Measurements from ENCODE around the gene WDR62.
"Not testable (repeated sequence)": the region's sequence is repeated elsewhere in the genome, so short reads cannot be mapped to it uniquely, and the experiment has no call there.

WDR62 gene

GRCh38 chr19:36131221-36131620 lies 76.5 kb downstream of the WDR62 start:
- H2BK120ac ChIP-seq (ENCODE audit: low read depth, low read length); H4K8ac ChIP-seq (ENCODE audit: low read depth, low read length); H4K5ac ChIP-seq (ENCODE audit: low read length); DNase-seq; H3K9ac ChIP-seq (ENCODE audit: low read length); H3K79me2 ChIP-seq (ENCODE audit: control insufficient read depth, insufficient read depth, low read length); H3K79me1 ChIP-seq (ENCODE audit: low read length); H3K4ac ChIP-seq (ENCODE audit: low read depth, low read length); H3K56ac ChIP-seq (ENCODE audit: low read length); H3K23ac ChIP-seq (ENCODE audit: low read length); H2BK5ac ChIP-seq (ENCODE audit: low read length); H2AK5ac ChIP-seq (ENCODE audit: low read length); H3K18ac ChIP-seq (ENCODE audit: low read length); H3K27me3 ChIP-seq (ENCODE audit: insufficient read depth, low read length, poor library complexity); H3K4me2 ChIP-seq (ENCODE audit: low read length); H3K4me1 ChIP-seq (ENCODE audit: control insufficient read depth, low read depth, low read length); H3K27ac ChIP-seq (ENCODE audit: low read depth, low read length); H3K4me3 ChIP-seq (ENCODE audit: low read length); H3K36me3 ChIP-seq (ENCODE audit: control insufficient read depth, insufficient read depth, low read length); H2BK15ac ChIP-seq (replicated peaks; ENCODE audit: low read depth): not testable (repeated sequence)
- WGBS (ENCODE audit: extremely low coverage, insufficient coverage, low lambda C conversion rate) = no CpG with 5 or more reads among the region's 6 CpGs

GRCh38 chr19:36134867-36135266 lies 80.2 kb downstream of the WDR62 start:
- not testable (repeated sequence) for H4K5ac ChIP-seq (ENCODE audit: low read length); H3K9ac ChIP-seq (ENCODE audit: low read length); H3K4me3 ChIP-seq (ENCODE audit: low read length); H3K18ac ChIP-seq (ENCODE audit: low read length); H3K36me3 ChIP-seq (ENCODE audit: control insufficient read depth, insufficient read depth, low read length); H2BK15ac ChIP-seq (replicated peaks; ENCODE audit: low read depth); H3K4ac ChIP-seq (ENCODE audit: low read depth, low read length); DNase-seq; H3K27ac ChIP-seq (ENCODE audit: low read depth, low read length); H3K27me3 ChIP-seq (ENCODE audit: insufficient read depth, low read length, poor library complexity); H2BK5ac ChIP-seq (ENCODE audit: low read length); H2AK5ac ChIP-seq (ENCODE audit: low read length); H3K79me1 ChIP-seq (ENCODE audit: low read length); H3K4me1 ChIP-seq (ENCODE audit: control insufficient read depth, low read depth, low read length); H2BK120ac ChIP-seq (ENCODE audit: low read depth, low read length); H3K79me2 ChIP-seq (ENCODE audit: control insufficient read depth, insufficient read depth, low read length); H3K56ac ChIP-seq (ENCODE audit: low read length); H4K8ac ChIP-seq (ENCODE audit: low read depth, low read length); H3K23ac ChIP-seq (ENCODE audit: low read length); H3K4me2 ChIP-seq (ENCODE audit: low read length)
- WGBS (ENCODE audit: extremely low coverage, insufficient coverage, low lambda C conversion rate) = no CpG with 5 or more reads among the region's 4 CpGs

DNA sequence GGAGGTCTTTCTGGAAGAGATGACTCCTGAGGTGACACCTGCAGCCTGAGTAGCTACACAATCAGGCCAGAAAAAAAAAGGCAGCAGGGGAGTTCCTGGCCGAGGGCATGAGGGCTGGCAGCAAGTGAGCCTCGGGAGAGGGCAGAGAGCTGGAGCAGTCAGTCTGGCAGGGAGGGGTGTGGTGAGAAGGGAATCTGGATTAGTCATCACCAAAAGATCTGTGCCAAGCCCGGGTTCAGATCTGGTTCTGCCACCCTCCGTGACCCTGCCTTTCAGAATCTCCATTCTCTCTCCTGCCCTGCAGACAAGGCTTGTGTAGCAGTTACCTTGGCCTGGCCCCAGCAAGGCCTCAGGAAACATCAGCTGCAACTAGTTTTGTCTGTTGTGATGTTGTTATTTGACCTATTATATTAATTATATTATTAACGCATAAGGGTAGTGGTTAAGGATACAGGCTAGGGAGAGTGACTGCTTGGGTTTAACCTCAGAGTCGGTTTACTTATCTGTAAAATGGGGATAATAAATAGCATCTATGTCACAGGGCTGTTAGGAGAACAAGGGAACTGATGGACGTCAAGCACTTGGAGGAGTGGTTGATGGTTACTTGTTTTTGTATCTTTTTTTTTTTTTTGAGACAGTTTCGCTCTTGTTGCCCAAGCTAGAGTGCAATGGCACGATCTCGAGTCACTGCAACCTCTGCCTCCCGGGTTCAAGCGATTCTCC lies 82.4 kb downstream of the WDR62 start:
- peak; percentile 21 for DNase-seq
- no peak overlapping the region for H3K9ac ChIP-seq (ENCODE audit: low read length)
- no peaks in the 10 kb centered on the region for H3K27me3 ChIP-seq (ENCODE audit: insufficient read depth, low read length, poor library complexity)
- no peak overlapping the region for H4K8ac ChIP-seq (ENCODE audit: low read depth, low read length)
- no peak overlapping the region for H4K5ac ChIP-seq (ENCODE audit: low read length)
- peak overlapping the region; percentile 10 for H3K56ac ChIP-seq (ENCODE audit: low read length)
- H3K18ac ChIP-seq (ENCODE audit: low read length) = no peak overlapping the region
- H2BK5ac ChIP-seq (ENCODE audit: low read length) = no peak overlapping the region
- H3K23ac ChIP-seq (ENCODE audit: low read length) = no peak overlapping the region
- H3K79me1 ChIP-seq (ENCODE audit: low read length) = peaks cover 7% of the 10 kb centered on the region
- H3K4me1 ChIP-seq (ENCODE audit: control insufficient read depth, low read depth, low read length) = peaks cover 3% of the 10 kb centered on the region
- no peak overlapping the region for H3K4me3 ChIP-seq (ENCODE audit: low read length)
- H3K4ac ChIP-seq (ENCODE audit: low read depth, low read length) = no peak overlapping the region
- WGBS (ENCODE audit: extremely low coverage, insufficient coverage, low lambda C conversion rate) = no CpG with 5 or more reads among the region's 12 CpGs
- no peaks in the 10 kb centered on the region for H3K36me3 ChIP-seq (ENCODE audit: control insufficient read depth, insufficient read depth, low read length)
- no peak overlapping the region for H2AK5ac ChIP-seq (ENCODE audit: low read length)
- no peak overlapping the region for H2BK120ac ChIP-seq (ENCODE audit: low read depth, low read length)
- H3K4me2 ChIP-seq (ENCODE audit: low read length) = no peak overlapping the region
- H2BK15ac ChIP-seq (replicated peaks; ENCODE audit: low read depth) = no peak overlapping the region
- H3K27ac ChIP-seq (ENCODE audit: low read depth, low read length) = no peak overlapping the region
- peaks cover 9% of the 10 kb centered on the region for H3K79me2 ChIP-seq (ENCODE audit: control insufficient read depth, insufficient read depth, low read length)

GRCh38 chr19:36139120-36139472 lies 84.4 kb downstream of the WDR62 start:
- peaks cover 11% of the 10 kb centered on the region for H3K79me1 ChIP-seq (ENCODE audit: low read length)
- peak overlapping the region; percentile 95 for H3K56ac ChIP-seq (ENCODE audit: low read length)
- no CpG with 5 or more reads among the region's 7 CpGs for WGBS (ENCODE audit: extremely low coverage, insufficient coverage, low lambda C conversion rate)
- H3K4me2 ChIP-seq (ENCODE audit: low read length) = peak overlapping the region; percentile 74
- H2BK15ac ChIP-seq (replicated peaks; ENCODE audit: low read depth) = no peak overlapping the region
- peaks cover 13% of the 10 kb centered on the region for H3K79me2 ChIP-seq (ENCODE audit: control insufficient read depth, insufficient read depth, low read length)
- peak overlapping the region; percentile 89 for H3K9ac ChIP-seq (ENCODE audit: low read length)
- peaks cover 5% of the 10 kb centered on the region for H3K36me3 ChIP-seq (ENCODE audit: control insufficient read depth, insufficient read depth, low read length)
- no peak overlapping the region for H4K8ac ChIP-seq (ENCODE audit: low read depth, low read length)
- H2AK5ac ChIP-seq (ENCODE audit: low read length) = no peak overlapping the region
- H3K27ac ChIP-seq (ENCODE audit: low read depth, low read length) = peak overlapping the region; percentile 82
- peaks cover 3% of the 10 kb centered on the region for H3K4me1 ChIP-seq (ENCODE audit: control insufficient read depth, low read depth, low read length)
- peak overlapping the region; percentile 53 for H3K18ac ChIP-seq (ENCODE audit: low read length)
- H3K4ac ChIP-seq (ENCODE audit: low read depth, low read length) = peak overlapping the region; percentile 72
- H2BK120ac ChIP-seq (ENCODE audit: low read depth, low read length) = no peak overlapping the region
- no peak overlapping the region for H2BK5ac ChIP-seq (ENCODE audit: low read length)
- no peak overlapping the region for H3K23ac ChIP-seq (ENCODE audit: low read length)
- DNase-seq = no peak
- no peak overlapping the region for H3K4me3 ChIP-seq (ENCODE audit: low read length)
- no peaks in the 10 kb centered on the region for H3K27me3 ChIP-seq (ENCODE audit: insufficient read depth, low read length, poor library complexity)
- H4K5ac ChIP-seq (ENCODE audit: low read length) = no peak overlapping the region

- no peaks in the 10 kb centered on the region for H3K27me3 ChIP-seq (ENCODE audit: insufficient read depth, low read length, poor library complexity)
- H4K5ac ChIP-seq (ENCODE audit: low read length) = no peak within 1 kb of the TSS
- peak within 1 kb of the TSS; percentile 84 for H2AK5ac ChIP-seq (ENCODE audit: low read length)
- peak within 1 kb of the TSS; percentile 99 for H3K56ac ChIP-seq (ENCODE audit: low read length)
- peak within 1 kb of the TSS; percentile 98 for H3K4ac ChIP-seq (ENCODE audit: low read depth, low read length)
- H3K36me3 ChIP-seq (ENCODE audit: control insufficient read depth, insufficient read depth, low read length) = peaks cover 10% of the 10 kb centered on the region
- H3K18ac ChIP-seq (ENCODE audit: low read length) = peak within 1 kb of the TSS; percentile 95
- H3K4me2 ChIP-seq (ENCODE audit: low read length) = peak within 1 kb of the TSS; percentile 74
- H3K79me1 ChIP-seq (ENCODE audit: low read length) = peaks cover 12% of the 10 kb centered on the region
- H4K8ac ChIP-seq (ENCODE audit: low read depth, low read length) = no peak within 1 kb of the TSS
- H3K23ac ChIP-seq (ENCODE audit: low read length) = peak within 1 kb of the TSS; percentile 15
- peak within 1 kb of the TSS; percentile 80 for H3K4me3 ChIP-seq (ENCODE audit: low read length)
- H3K27ac ChIP-seq (ENCODE audit: low read depth, low read length) = peak within 1 kb of the TSS; percentile 82
- no CpG with 5 or more reads among the region's 75 CpGs for WGBS (ENCODE audit: extremely low coverage, insufficient coverage, low lambda C conversion rate)
- H3K4me1 ChIP-seq (ENCODE audit: control insufficient read depth, low read depth, low read length) = peaks cover 3% of the 10 kb centered on the region
- peak within 1 kb of the TSS; percentile 57 for H2BK5ac ChIP-seq (ENCODE audit: low read length)
- peak within 1 kb of the TSS; percentile 97 for H3K9ac ChIP-seq (ENCODE audit: low read length)
- no peak within 1 kb of the TSS for H2BK15ac ChIP-seq (replicated peaks; ENCODE audit: low read depth)
- peak within 1 kb of the TSS; percentile 88 for H2BK120ac ChIP-seq (ENCODE audit: low read depth, low read length)
- peak; percentile 98 for DNase-seq
- peaks cover 13% of the 10 kb centered on the region for H3K79me2 ChIP-seq (ENCODE audit: control insufficient read depth, insufficient read depth, low read length)
Observed at GRCh38 chr19:36139473-36140303, 85.0 kb downstream of the WDR62 start, which contains the start of gene CAPNS1. TSS of gene CAPNS1 (plus strand) at chr19:36140066. CDS start at chr19:36141012, 946 bp downstream.

Data from mesendoderm (in vitro differentiated cells).